ENCODE results near the gene RASA3. TPM values are rescaled to one million over a fixed set of nuclear protein-coding genes. Genes with fewer than 3 reads are reported as not detected.

RASA3 gene
- total and polyA plus RNA-seq, 2 of the 8 experiments (the other 6 are each of a cell fraction or from before 2014, with no cell fraction given) = 7.5 to 21.9 TPM

DNA sequence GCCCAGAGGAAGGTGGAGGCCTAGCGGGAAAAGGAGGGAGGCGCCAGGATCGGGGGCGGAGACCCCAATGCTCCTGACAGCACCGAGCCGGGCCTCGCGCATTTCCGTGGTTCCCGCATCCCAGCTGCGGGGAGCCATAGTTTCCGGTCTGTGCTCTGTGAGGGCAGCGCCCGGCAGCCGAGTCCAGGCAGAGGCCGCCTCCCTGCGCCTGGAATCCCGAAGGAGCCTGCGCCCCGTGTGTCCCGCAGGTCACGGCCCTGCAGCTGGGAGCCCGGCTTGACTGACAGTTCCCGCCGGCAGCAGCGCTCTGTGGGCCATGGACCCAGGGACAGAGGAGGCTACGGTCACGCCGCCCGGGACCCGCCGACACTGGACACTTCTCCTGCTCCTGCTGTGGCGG lies 84.0 kb downstream of the RASA3 start:
- H4K8ac ChIP-seq (ENCODE audit: extremely low read depth, insufficient read depth, low read length) = no peak overlapping the region
- no peaks in the 10 kb centered on the region for H3K27me3 ChIP-seq (replicated peaks in 1 of 4; ENCODE audit: control insufficient read depth in 3 of 4, extremely low read depth in 1 of 4, insufficient read depth in 3 of 4, low read length in 3 of 4)
- H3K79me1 ChIP-seq (ENCODE audit: low read depth, low read length) = no peaks in the 10 kb centered on the region; the same call in 1 of the 2 replicates
- H2AK5ac ChIP-seq (ENCODE audit: low read depth, low read length) = no peak overlapping the region
- no peaks in the 10 kb centered on the region for H3K23me2 ChIP-seq (ENCODE audit: low read depth, low read length)
- no peak overlapping the region for H2AFZ ChIP-seq (ENCODE audit: low read length)
- no peak overlapping the region for H3K4me2 ChIP-seq (ENCODE audit: insufficient read depth in 1 of 2, low read depth in 2 of 2, low read length in 2 of 2)
- H3K56ac ChIP-seq (replicated peaks; ENCODE audit: insufficient read length, low read depth, low read length) = no peak overlapping the region
- H3K4me1 ChIP-seq (replicated peaks in 1 of 4; ENCODE audit: control insufficient read depth in 3 of 4, insufficient read depth in 4 of 4, low read length in 3 of 4) = no peaks in the 10 kb centered on the region; a peak in 1 of 7 replicates
- POLR2A ChIA-PET (ENCODE audit: partially characterized antibody) = no interaction called here
- no peak overlapping the region for H2BK5ac ChIP-seq (ENCODE audit: low read depth, low read length)
- DNase-seq (ENCODE audit: low read depth in 1 of 2, low spot score in 2 of 2) = no peak
- H4K20me1 ChIP-seq (replicated peaks in 1 of 2; ENCODE audit: control insufficient read depth in 1 of 2, insufficient read depth in 2 of 2, low read length in 2 of 2) = no peaks in the 10 kb centered on the region
- no peak overlapping the region for H2BK120ac ChIP-seq (replicated peaks; ENCODE audit: low read depth, low read length)
- no peak overlapping the region for H3K4me3 ChIP-seq (ENCODE audit: extremely low read depth in 1 of 4, insufficient read depth in 2 of 4, low read depth in 3 of 4, low read length in 4 of 4)
- CTCF ChIA-PET (ENCODE audit: partially characterized antibody) = interaction anchor here (0.9 kb wide), 1 partner anchor 245 kb away, joined by 3 read pairs; no protein-coding TSS in a partner anchor
- H3K36me3 ChIP-seq (ENCODE audit: control insufficient read depth in 2 of 4, insufficient read depth in 4 of 4, low read length in 3 of 4) = no peaks in the 10 kb centered on the region
- H3K23ac ChIP-seq (ENCODE audit: insufficient read length) = no peak overlapping the region
- no peak overlapping the region for H2BK20ac ChIP-seq (ENCODE audit: low read length)
- no peak overlapping the region for H3K27ac ChIP-seq (ENCODE audit: low read depth, low read length)
- TF ChIP-seq GTF2F1 (IDR thresholded peaks at IDR 0.05; ENCODE audit: borderline replicate concordance, low read depth, low read length) (no peak), RFX5 (IDR thresholded peaks at IDR 0.05; ENCODE audit: borderline replicate concordance, low read depth, low read length) (no peak), FOSL1 (IDR thresholded peaks at IDR 0.05; ENCODE audit: insufficient read depth, low read depth, low read length) (no peak), TBP (IDR thresholded peaks at IDR 0.05; ENCODE audit: low read depth, low read length) (no peak), POU5F1 (IDR thresholded peaks at IDR 0.05; ENCODE audit: low read depth, low read length) (no peak), ASH2L (IDR thresholded peaks at IDR 0.05; ENCODE audit: low read length) (no peak), RXRA (IDR thresholded peaks at IDR 0.05; ENCODE audit: insufficient read depth, low read depth, low read length) (no peak), POLR2A (IDR thresholded peaks at IDR 0.05; ENCODE audit: control extremely low read depth in 1 of 2, low read depth in 2 of 2, low read length in 2 of 2) (no peak), YY1 (IDR thresholded peaks at IDR 0.05; ENCODE audit: low read depth, low read length) (no peak)
- TF ChIP-seq, protein P1, sequence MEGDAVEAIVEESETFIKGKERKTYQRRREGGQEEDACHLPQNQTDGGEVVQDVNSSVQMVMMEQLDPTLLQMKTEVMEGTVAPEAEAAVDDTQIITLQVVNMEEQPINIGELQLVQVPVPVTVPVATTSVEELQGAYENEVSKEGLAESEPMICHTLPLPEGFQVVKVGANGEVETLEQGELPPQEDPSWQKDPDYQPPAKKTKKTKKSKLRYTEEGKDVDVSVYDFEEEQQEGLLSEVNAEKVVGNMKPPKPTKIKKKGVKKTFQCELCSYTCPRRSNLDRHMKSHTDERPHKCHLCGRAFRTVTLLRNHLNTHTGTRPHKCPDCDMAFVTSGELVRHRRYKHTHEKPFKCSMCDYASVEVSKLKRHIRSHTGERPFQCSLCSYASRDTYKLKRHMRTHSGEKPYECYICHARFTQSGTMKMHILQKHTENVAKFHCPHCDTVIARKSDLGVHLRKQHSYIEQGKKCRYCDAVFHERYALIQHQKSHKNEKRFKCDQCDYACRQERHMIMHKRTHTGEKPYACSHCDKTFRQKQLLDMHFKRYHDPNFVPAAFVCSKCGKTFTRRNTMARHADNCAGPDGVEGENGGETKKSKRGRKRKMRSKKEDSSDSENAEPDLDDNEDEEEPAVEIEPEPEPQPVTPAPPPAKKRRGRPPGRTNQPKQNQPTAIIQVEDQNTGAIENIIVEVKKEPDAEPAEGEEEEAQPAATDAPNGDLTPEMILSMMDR (IDR thresholded peaks at IDR 0.05; ENCODE audit: control extremely low read depth in 1 of 3, insufficient read depth in 1 of 3, low read depth in 1 of 3, low read length in 3 of 3) = no peak
- TF ChIP-seq, protein P2, sequence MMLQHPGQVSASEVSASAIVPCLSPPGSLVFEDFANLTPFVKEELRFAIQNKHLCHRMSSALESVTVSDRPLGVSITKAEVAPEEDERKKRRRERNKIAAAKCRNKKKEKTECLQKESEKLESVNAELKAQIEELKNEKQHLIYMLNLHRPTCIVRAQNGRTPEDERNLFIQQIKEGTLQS (IDR thresholded peaks at IDR 0.05; ENCODE audit: insufficient read depth, low read depth, low read length) = no peak
- no peak overlapping the region for H2BK15ac ChIP-seq (ENCODE audit: low read length)
- H2BK12ac ChIP-seq (ENCODE audit: low read depth, low read length) = no peak overlapping the region
- no peaks in the 10 kb centered on the region for H3K79me2 ChIP-seq (ENCODE audit: control insufficient read depth in 1 of 2, insufficient read depth in 2 of 2, low read length in 2 of 2)
- no peaks in the 10 kb centered on the region for H3K9me3 ChIP-seq (ENCODE audit: insufficient read depth in 2 of 2, low read depth in 1 of 2, low read length in 1 of 2)
- no peak for FAIRE-seq
- H3K4ac ChIP-seq (replicated peaks; ENCODE audit: insufficient read length, low read depth, low read length) = no peak overlapping the region
- H3K9ac ChIP-seq (replicated peaks in 1 of 4; ENCODE audit: extremely low read depth in 1 of 4, low read depth in 3 of 4, low read length in 3 of 4) = no peak overlapping the region
- no peak overlapping the region for H4K91ac ChIP-seq (replicated peaks; ENCODE audit: insufficient read length, low read length)
- WGBS, 2 experiments (ENCODE audit: extremely low coverage in 1 of 2, insufficient coverage in 1 of 2, insufficient read length in 1 of 2, insufficient replicate concordance in 2 of 2, low coverage in 1 of 2, low lambda C conversion rate in 2 of 2, missing lambda C conversion rate in 1 of 2) = 79% methylated on average over 25 of the region's 33 CpGs; no CpG with 5 or more reads in 1 of the 2 experiments
- no peak overlapping the region for H4K5ac ChIP-seq (ENCODE audit: insufficient read length, low read depth, low read length)
- H3K18ac ChIP-seq (ENCODE audit: extremely low read depth, low read length) = no peak overlapping the region
- H3K14ac ChIP-seq (ENCODE audit: insufficient read length) = no peak overlapping the region
